CD4-positive, alpha-beta T cell treated with Interleukin-15 for 1 hour (primary cell): ENCODE measurements around the gene GAP43.

Experiments used
- DNase-seq: peaks from one replicate; pipeline ENCODE4 v3.0.0-alpha.2; 2020

The GAP43 gene

DNA sequence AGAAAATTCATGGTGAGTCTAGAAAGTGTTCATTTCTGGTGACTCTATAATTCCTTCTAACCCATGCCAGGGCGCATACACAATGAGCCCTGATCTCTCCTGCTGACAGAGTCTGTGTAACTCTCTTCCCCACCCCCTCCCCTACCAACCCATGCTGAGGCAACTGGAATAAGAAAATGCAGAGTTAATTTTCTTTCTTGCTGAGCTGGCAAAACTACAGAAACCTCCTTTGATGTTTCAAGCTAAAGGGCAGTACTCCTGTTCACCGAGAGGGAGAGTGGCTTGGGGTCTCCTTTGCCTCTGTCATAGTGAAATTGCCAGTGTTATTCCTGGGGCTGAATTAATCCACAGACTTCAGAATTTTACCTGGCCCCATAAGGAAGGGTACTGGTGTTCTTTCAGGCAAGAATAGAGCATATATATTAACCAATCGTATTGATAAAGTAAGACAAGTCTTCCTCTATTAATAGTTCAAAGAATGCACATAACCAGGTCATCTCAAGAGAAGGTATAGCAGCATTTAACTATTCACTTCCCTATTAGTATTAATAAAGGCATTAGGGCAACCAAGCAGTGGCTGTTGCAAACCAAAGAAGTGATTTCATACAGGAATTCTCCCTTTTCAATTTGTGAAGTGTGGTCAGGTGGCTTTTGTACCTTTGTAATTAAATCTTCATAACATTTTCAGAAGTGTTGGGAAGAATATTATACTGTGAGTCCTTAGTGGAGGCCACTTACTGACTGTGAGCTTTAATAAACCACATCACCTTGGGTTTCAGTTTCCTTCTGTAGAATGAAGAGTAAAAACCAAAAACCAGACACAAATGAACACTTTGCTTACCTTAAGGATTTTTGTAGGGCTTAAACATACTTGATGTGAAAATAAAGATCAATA lies 4.1 kb downstream of the GAP43 start:
- no peak for DNase-seq

GRCh38 chr3:115628075-115628412 lies 4.7 kb downstream of the GAP43 start:
- DNase-seq, result no peak

- DNase-seq, result no peak
Measured at GRCh38 chr3:115630850-115631249, 7.5 kb downstream of the GAP43 start.

DNA sequence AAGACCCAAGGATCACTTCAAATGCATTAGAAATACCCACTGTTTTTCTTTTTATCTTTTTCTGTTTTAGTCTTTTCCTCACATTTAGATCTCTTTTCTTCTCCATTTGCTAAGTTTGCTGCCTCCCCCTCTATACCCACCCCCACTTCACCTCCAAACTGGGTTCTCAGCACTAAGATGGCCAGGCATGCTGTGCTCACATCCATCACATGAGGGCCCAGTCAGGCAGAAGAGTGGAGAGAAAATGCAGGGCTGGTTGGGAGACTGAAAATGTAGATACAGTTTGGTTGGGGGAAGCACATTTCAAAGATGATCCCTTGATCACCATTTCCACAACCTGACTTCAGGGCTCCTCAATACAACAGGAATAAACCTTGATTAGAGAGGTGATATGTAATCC lies 8.7 kb downstream of the GAP43 start:
- DNase-seq, result no peak

- no peak for DNase-seq
Measured at GRCh38 chr3:115633467-115633866, 10.2 kb downstream of the GAP43 start.

DNA sequence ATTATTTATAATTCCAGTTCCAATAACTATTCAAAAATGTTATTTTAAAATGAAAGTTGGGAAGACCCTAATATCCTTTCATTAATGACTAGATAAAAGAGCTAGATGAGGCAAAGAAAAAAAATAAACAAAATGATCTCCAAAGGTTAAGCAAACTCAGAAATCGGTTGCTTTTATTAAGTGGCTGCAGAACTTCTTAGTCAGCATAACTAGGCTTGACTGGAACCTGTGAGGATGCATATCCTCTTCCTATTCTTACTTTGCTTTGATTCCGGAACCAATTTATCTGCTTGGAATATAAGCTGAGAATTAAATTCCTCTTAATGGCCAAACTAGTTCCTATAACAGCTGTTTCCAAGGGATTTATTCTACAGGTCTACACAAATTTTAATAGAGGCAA lies 10.7 kb downstream of the GAP43 start:
- DNase-seq, result no peak

GRCh38 chr3:115635406-115635805 lies 12.1 kb downstream of the GAP43 start:
- DNase-seq, result no peak

DNA sequence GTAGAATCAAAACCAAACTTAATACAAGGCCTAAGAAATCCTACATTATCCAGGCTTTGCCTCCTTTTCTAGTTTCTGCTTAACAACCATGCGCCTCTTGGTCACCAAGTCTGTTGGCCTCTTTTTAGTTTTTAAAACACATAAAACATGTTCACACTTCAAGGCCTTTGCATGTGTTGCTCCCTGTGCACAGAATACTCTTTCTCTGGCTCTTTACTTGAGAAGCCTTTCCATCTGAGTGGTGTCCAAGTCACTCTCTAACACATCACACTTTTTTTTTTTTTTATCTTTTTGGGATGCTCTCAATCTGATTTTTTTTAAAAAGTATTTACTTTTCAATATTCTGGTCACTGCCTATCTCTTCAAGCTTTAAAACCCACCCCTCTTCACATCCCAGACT lies 14.9 kb downstream of the GAP43 start:
- DNase-seq, result no peak

DNA sequence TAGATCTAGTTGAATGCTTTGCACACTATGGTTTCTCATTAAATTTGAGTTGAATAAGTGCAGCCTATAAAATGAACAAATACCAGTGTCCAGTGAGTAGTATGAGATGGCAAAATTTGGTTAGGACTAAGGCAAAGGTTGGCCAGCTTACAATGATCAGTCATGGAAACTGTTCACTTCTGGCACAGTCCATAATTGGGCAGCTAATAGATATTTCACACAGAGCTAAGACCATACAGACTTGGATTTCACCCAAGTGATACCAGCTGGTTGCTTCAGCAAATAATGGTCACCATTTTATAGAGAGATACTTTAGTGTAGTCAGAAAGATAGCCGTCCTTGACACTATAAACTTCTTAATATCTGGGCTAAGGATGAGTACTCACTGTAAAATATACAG lies 15.7 kb downstream of the GAP43 start:
- no peak for DNase-seq

DNA sequence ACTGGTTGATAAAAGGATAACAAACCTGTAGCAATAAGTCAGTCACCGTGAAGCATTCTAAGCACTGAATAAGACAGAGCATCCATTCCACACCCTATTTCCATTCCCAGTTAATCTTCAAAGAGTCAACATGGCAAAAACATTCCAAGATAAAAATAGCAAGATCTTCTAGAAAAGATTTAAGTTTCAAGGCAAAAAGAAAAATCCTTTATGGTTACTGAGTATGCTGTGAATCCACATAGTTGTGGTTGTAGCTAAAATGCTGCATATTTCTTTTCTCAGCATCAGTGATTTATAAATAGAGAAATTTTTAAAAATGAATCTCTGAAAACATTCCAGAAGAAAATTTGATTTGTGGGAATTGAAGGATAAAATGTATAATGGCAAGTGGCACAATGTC lies 21.1 kb downstream of the GAP43 start:
- no peak for DNase-seq

DNA sequence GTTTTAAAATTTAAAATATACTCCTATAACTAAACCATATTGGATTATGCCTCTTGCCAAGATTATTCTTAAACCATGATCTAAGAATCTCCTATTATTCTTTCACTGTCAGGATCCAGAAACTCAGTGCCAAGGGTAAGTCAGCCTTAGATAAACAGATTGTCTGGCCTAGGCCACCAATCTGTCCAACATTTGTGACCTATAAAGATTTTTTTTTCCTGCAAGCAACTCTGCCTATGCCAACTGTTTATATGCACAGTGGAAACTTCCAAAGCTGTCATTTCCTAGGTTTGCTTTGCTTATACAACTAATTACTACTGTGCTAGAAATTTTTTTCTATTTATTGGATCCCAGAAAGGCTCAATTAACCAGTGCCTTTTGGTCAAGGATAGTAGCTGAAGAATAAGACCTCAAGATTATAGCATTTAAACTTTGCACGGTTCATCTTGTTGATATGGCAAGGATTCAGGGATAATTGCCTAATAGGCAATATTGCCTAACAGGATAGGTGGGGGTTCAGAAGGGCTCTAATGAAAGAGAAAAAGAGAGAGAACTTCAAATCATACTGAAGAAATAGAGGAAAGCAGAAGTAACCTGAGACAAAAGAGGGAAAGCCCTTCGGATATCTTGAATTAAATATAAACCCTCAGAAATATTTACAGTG lies 22.8 kb downstream of the GAP43 start:
- no peak for DNase-seq

DNA sequence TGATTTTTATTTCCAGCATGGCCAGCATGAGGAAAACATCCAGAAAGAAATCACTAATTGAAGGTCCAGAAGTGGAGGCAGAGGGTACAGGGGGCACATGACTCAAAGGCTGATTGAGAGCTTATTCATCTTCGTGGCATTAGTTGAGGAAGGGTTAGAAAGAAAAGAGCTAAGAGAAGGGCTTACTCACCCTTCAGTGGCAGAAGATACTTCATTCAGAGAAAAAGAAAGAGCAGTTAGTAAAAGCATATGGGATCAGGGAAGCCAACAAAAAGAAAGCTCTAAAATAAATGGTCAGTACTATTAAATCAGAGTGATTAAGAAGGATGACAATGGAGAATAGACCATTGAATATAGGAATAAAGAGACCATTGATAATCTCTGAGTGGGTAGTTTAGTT lies 25.2 kb downstream of the GAP43 start:
- no peak for DNase-seq

GRCh38 chr3:115651087-115651486 lies 27.8 kb downstream of the GAP43 start:
- DNase-seq, result no peak

DNA sequence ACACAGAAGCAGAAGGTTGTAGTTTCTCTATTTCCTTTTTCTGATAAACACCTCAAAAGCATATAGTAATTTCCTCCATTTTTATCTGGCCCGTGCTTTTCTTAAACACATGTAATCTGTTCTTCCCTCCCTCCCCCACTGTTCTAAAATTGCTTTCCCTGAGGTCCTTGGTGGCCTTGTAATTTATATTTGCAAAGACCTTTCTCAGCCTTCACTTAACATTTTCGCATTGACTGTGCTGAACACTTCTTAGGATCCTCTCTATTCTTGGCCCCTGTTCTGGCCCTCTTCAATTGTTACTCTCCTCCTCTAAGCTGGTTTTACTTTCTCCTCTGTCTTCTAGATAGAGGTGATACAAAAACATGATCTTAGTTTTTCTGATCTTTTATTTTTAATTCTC lies 28.3 kb downstream of the GAP43 start:
- DNase-seq, result no peak

DNA sequence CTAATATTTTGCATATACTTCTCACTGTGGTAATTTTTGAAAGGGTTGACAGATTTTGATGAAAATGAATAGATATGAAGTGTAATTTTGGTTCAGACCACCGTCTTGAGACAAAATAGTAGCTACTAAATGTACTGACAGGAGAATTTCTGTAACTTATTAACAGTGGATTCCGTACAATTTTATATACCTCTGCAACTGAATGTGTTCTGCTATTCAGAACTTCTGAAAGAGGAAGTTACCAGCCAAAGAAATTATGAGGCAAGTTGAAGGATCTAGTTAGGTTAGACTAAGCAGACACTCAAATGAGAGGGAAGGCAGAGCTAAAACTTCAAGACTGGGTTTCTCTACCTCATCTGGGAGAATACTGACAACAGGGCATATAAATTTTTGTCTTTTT lies 29.4 kb downstream of the GAP43 start:
- no peak for DNase-seq

DNA sequence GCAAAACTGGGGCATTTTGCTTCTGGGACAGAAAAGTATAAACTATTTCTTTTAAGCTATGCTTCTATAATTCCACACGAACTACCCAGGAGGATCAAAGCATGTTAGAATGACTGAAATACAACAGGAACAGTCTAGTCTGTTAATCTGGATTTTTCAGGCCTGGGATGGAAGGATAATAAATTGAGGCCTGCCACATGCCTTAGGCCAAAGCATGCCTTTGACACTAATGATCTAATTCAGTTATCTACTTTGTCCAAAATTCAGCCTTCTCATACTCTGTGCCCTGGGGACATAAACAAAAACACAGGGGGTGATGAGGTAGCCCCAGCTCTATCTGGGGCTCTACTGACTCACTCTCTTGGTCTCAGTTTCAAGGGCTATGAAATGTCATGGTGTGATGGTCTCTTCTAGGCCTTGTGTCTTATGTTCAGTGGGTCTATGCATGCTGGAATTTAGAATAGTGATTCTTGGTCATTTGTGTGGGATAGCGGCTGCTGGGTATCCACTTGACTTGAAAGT lies 32.5 kb downstream of the GAP43 start:
- no peak for DNase-seq

GRCh38 chr3:115657168-115657567 lies 33.9 kb downstream of the GAP43 start:
- no peak for DNase-seq

DNA sequence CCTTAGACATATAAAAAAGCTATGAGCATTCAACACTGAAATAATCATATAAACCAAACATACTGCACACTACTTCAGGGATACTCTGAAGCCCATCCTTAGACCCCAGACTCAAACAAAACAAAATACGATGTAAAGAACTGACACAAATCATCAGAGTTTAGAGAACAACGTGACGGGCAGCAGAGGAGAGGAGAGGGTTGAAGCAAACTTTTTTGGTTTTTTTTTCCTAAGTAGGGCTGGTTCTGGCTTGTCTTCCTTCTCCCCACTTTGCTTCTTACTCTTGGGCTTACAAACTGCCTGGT lies 34.7 kb downstream of the GAP43 start:
- DNase-seq, result no peak

DNA sequence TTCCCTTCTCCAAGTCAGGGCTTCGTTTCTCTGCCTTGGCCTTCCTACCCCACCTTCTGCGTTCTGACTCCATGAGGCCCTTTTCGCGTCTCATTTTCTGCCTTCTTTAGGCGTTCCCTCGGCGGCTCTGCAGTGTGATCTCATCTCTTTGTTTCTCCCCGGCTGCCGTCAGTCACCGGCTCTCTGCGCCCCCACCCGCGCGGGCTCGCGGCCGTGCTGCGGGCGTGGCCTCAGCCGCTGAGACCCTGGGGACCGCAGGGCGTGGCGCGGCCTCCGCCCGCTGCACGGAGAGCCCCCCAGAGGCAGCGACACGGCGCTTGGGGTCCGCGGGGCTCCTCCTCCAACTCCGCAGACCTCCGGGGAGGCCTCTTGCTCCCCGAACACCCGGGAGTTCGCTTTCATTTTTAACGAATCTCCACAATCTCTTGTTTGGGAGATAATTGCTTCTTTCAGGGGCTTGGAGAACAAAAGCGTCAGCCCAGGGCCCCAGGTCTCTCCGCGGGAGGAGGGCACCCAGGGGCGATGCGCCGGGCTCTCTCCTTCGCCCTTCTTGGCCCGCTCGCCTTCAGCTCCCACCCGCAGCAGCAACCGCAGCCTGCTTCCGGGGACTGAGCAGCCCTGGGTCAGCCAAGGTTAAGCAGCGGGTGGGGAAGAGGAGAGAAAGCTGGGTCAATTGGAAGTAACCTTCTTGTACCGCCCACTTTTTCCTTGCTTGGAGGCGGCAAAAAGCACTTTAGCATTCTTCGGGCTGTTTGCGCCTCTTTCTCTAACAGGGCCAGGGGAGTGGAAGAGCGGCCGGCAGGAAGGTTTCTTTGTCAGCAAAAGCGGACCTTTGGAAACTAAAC lies 35.2 kb downstream of the GAP43 start:
- DNase-seq, result peak; percentile 77

GRCh38 chr3:115659253-115660220 lies 36.2 kb downstream of the GAP43 start:
- no peak for DNase-seq

- DNase-seq, result no peak
Measured at GRCh38 chr3:115660646-115661337, 37.5 kb downstream of the GAP43 start.

DNA sequence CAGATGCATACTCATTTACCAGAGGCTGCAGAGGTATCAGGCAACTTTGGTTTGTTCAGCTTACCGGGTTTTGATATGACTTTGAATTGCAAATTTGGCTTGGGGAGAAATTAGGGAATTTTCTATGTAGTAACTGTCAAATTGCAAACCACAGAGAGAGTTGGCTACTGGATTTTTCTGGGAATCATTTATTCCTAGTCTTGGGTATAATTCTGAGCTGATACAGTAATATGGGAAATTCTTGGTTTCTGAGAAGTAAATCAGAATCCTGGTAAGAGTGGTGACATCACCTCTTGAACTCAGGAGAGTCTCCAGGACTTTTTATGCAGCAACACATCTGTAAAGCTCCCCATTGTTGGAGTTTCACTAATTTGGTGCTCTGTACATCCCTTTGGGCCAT lies 39.0 kb downstream of the GAP43 start:
- no peak for DNase-seq
